GM18517 (cell line): Measurements from ENCODE around the gene SLC25A28.
"Not testable (repeated sequence)": the region's sequence is repeated elsewhere in the genome, so short reads cannot be mapped to it uniquely, and the experiment has no call there.

Experiments
- ATAC-seq: cut with Tn5 transposase; IDR thresholded peaks from one replicate; pipeline ENCODE4 v1.9.1; 2021; ENCODE audit warnings: mild to moderate bottlenecking, moderate library complexity; ENCODE audit not compliant: unreplicated experiment

The SLC25A28 gene

GRCh38 chr10:99628923-99629624 lies 8.8 kb upstream of the SLC25A28 start:
- ATAC-seq: no peak

GRCh38 chr10:99625124-99625523 lies 4.9 kb upstream of the SLC25A28 start:
- not testable (repeated sequence) for ATAC-seq

- no peak for ATAC-seq
Measured at GRCh38 chr10:99623919-99624318, 3.7 kb upstream of the SLC25A28 start.

GRCh38 chr10:99621454-99622251 lies 1.4 kb upstream of the SLC25A28 start:
- ATAC-seq: no peak

- ATAC-seq: peak; percentile 89
Measured at GRCh38 chr10:99620711-99621453, 643 bp upstream of the SLC25A28 start.

GRCh38 chr10:99619090-99619800 lies 994 bp downstream of the SLC25A28 start:
- no peak for ATAC-seq

- no peak for ATAC-seq
Measured at GRCh38 chr10:99617696-99618095, 2.5 kb downstream of the SLC25A28 start.

- no peak for ATAC-seq
Measured at GRCh38 chr10:99615426-99615825, 4.8 kb downstream of the SLC25A28 start.

GRCh38 chr10:99612167-99612831 lies 7.9 kb downstream of the SLC25A28 start:
- peak; percentile 49 for ATAC-seq

- ATAC-seq: no peak
Measured at GRCh38 chr10:99611326-99611725, 8.9 kb downstream of the SLC25A28 start.

- no peak for ATAC-seq
Measured at GRCh38 chr10:99610221-99610620, 10.0 kb downstream of the SLC25A28 start.

- ATAC-seq: no peak
Measured at GRCh38 chr10:99609186-99609585, 11.1 kb downstream of the SLC25A28 start.

- ATAC-seq: no peak
Measured at GRCh38 chr10:99605351-99605750, 14.9 kb downstream of the SLC25A28 start.

- ATAC-seq: no peak
Measured at GRCh38 chr10:99604862-99605261, 15.4 kb downstream of the SLC25A28 start.

- ATAC-seq: no peak
Measured at GRCh38 chr10:99598781-99599509, 21.3 kb downstream of the SLC25A28 start.

- no peak for ATAC-seq
Measured at GRCh38 chr10:99598011-99598410, 22.2 kb downstream of the SLC25A28 start.

- ATAC-seq: not testable (repeated sequence)
Measured at GRCh38 chr10:99596708-99597107, 23.5 kb downstream of the SLC25A28 start.

GRCh38 chr10:99595770-99596465 lies 24.3 kb downstream of the SLC25A28 start:
- no peak for ATAC-seq

GRCh38 chr10:99595236-99595635 lies 25.0 kb downstream of the SLC25A28 start:
- no peak for ATAC-seq
